ENCODE data around the gene SIDT2. TPM values are rescaled to one million over a fixed set of nuclear protein-coding genes. Genes with fewer than 3 reads are reported as not detected.
"Not testable (repeated sequence)": the region's sequence is repeated elsewhere in the genome, so short reads cannot be mapped to it uniquely, and the experiment has no call there.

The SIDT2 gene
- total RNA-seq, 2 donors from 2014 or later = 55.9 to 82.2 TPM

GRCh38 chr11:117209351-117210125 is 31.0 kb downstream of the SIDT2 start:
- peaks cover 5 to 16% of the 10 kb centered on the region in 2 donors for H3K4me1 ChIP-seq (ENCODE audit: control insufficient read depth in 1 of 2, low read depth in 2 of 2)
- not testable (repeated sequence) for H3K27me3 ChIP-seq (replicated peaks; ENCODE audit: insufficient read depth); H3K4me3 ChIP-seq; H3K9me3 ChIP-seq; DNase-seq (ENCODE audit: low spot score)
- peak overlapping the region; percentile 1 to 19 for H3K27ac ChIP-seq
- peaks cover 14% of the 10 kb centered on the region for H3K36me3 ChIP-seq
- peak; percentile 11 for ATAC-seq (ENCODE audit: insufficient number of reproducible peaks, low FRiP score, low read depth)

GRCh38 chr11:117210620-117211019 is 32.1 kb downstream of the SIDT2 start:
- no peak for ATAC-seq (ENCODE audit: insufficient number of reproducible peaks, low FRiP score, low read depth)
- Histone ChIP-seq H3K9me3 (no peaks in the 10 kb centered on the region), H3K36me3 (peaks cover 7% of the 10 kb centered on the region), H3K27ac (no peak overlapping the region), H3K27me3 (replicated peaks; ENCODE audit: insufficient read depth) (no peaks in the 10 kb centered on the region), H3K4me1 (ENCODE audit: control insufficient read depth in 1 of 2, low read depth in 2 of 2) (peaks cover under 1 to 7% of the 10 kb centered on the region in 2 donors), H3K4me3 (no peak overlapping the region)
- no peak for DNase-seq (ENCODE audit: low spot score)
- TF ChIP-seq CTCF (IDR thresholded peaks at IDR 0.05) = no peak

- TF ChIP-seq CTCF (IDR thresholded peaks at IDR 0.05) = no peak
- Histone ChIP-seq H3K9me3 (no peaks in the 10 kb centered on the region), H3K27ac (no peak overlapping the region), H3K4me1 (ENCODE audit: control insufficient read depth in 1 of 2, low read depth in 2 of 2) (peaks cover 15 to 23% of the 10 kb centered on the region in 2 donors), H3K4me3 (no peak overlapping the region), H3K36me3 (peaks cover 4% of the 10 kb centered on the region), H3K27me3 (replicated peaks; ENCODE audit: insufficient read depth) (no peaks in the 10 kb centered on the region)
- DNase-seq (ENCODE audit: low spot score) = no peak
- no peak for ATAC-seq (ENCODE audit: insufficient number of reproducible peaks, low FRiP score, low read depth)
Observed at GRCh38 chr11:117212697-117213355, 34.3 kb downstream of the SIDT2 start.

- DNase-seq (ENCODE audit: low spot score) (no peak), ATAC-seq (ENCODE audit: insufficient number of reproducible peaks, low FRiP score, low read depth) (no peak)
- no peak overlapping the region for H3K4me3 ChIP-seq
- TF ChIP-seq CTCF (IDR thresholded peaks at IDR 0.05) = no peak
- peaks cover 8% of the 10 kb centered on the region for H3K36me3 ChIP-seq
- peak overlapping the region in 1 of 2 donors; percentile 16 for H3K27ac ChIP-seq
- peaks cover 31 to 41% of the 10 kb centered on the region in 2 donors for H3K4me1 ChIP-seq (ENCODE audit: control insufficient read depth in 1 of 2, low read depth in 2 of 2)
- H3K27me3 ChIP-seq (replicated peaks; ENCODE audit: insufficient read depth) = no peaks in the 10 kb centered on the region
- no peaks in the 10 kb centered on the region for H3K9me3 ChIP-seq
Observed at GRCh38 chr11:117214404-117215110, 36.0 kb downstream of the SIDT2 start.

- DNase-seq (ENCODE audit: low spot score) (no peak), ATAC-seq (ENCODE audit: insufficient number of reproducible peaks, low FRiP score, low read depth) (peak; percentile 21)
Observed at GRCh38 chr11:117217141-117218084, 38.9 kb downstream of the SIDT2 start.

More at GRCh38 chr11:117217141-117218084, 38.9 kb downstream of the SIDT2 start:
- peak overlapping the region; percentile 95 to 99 for H3K27ac ChIP-seq
- peaks cover 8% of the 10 kb centered on the region for H3K36me3 ChIP-seq
- peaks cover 48 to 69% of the 10 kb centered on the region in 2 donors for H3K4me1 ChIP-seq (ENCODE audit: control insufficient read depth in 1 of 2, low read depth in 2 of 2)
- peak overlapping the region; percentile 59 for H3K4me3 ChIP-seq
- H3K27me3 ChIP-seq (replicated peaks; ENCODE audit: insufficient read depth) = no peaks in the 10 kb centered on the region
- H3K9me3 ChIP-seq = no peaks in the 10 kb centered on the region
- TF ChIP-seq CTCF (IDR thresholded peaks at IDR 0.05) = no peak
